Bronchial epithelial cell (primary cell): Measurements from ENCODE around the gene NDUFA3. TPM values are rescaled to one million over a fixed set of nuclear protein-coding genes. Genes with fewer than 3 reads are reported as not detected.
"Not testable (repeated sequence)": the region's sequence is repeated elsewhere in the genome, so short reads cannot be mapped to it uniquely, and the experiment has no call there.

Experiments used
- DNase-seq: peaks from one replicate; pipeline ENCODE4 v3.0.0-alpha.2; 2010; ENCODE audit warnings: low read depth
- FAIRE-seq: peaks from 2 replicates; lab custom pipeline; 2011; peaks lifted over from hg19 to GRCh38; lab: Jason Lieb, UNC
- H3K27me3 ChIP-seq: 2 replicates; pipeline ENCODE4 v1.5.1; 2011; ENCODE audit warnings: low read length; ENCODE audit not compliant: control insufficient read depth, insufficient read depth
- H3K36me3 ChIP-seq: 2 replicates; pipeline ENCODE4 v1.5.1; 2011; ENCODE audit warnings: low read length; ENCODE audit not compliant: control insufficient read depth, insufficient read depth
- H3K4me3 ChIP-seq: 2 replicates; pipeline ENCODE4 v1.5.1; 2011; ENCODE audit warnings: mild to moderate bottlenecking, low read depth, low read length, control low read depth
- total RNA-seq: library from RNA; depleted of rRNA; stranded (reverse); fragments of >200 nt; gene quantifications from 2 replicates; pipeline ENCODE4 v1.2.1, GENCODE V29; 2014
- TF ChIP-seq, protein P1 (sequence below): IDR thresholded peaks from 2 replicates; pipeline ENCODE4 v1.5.1; 2011; ENCODE audit warnings: mild to moderate bottlenecking, moderate library complexity, low read length, control low read depth, inconsistent platforms; ENCODE audit not compliant: insufficient read depth, severe bottlenecking

Gene NDUFA3
- total RNA-seq, 1 donor from 2014 or later = 6.1 TPM

DNA sequence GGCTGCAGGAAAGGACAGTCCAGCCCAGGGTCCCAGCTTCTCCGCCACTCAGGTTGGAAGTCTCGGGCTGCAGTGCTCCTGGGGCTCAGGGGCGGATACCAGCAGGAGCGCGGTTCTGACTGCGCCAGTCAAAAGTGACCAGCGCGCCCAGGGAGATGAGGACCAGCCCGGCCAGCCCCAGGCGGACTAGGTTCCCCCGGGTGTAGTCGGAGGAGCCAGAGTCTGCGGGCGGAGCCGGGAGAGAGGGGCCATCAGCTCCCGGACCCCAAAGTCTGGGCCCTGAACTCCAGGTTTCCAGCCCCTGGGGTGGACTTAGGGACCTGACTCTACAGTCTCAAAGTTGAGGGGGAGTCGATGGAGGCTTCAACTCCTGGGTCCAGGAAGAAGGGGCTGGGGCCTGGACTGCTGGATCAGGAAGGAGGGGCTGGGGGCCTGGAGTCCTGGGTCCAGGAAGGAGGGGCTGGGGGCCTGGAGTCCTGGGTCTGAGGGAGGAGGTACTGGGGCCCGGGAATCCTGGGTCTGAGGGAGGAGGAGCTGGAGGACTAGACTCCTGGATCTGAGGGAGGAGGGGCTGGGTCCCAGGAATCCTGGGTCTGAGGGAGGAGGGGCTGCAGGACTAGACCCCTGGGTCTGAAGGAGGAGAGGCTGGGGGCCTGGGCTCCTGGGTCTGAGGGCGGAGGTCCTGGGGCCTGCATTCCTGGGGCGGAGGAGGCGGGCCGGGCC, 7.4 kb upstream of the NDUFA3 start:
- no peaks in the 10 kb centered on the region for H3K36me3 ChIP-seq
- DNase-seq (no peak), FAIRE-seq (no peak)
- TF ChIP-seq, protein P1, sequence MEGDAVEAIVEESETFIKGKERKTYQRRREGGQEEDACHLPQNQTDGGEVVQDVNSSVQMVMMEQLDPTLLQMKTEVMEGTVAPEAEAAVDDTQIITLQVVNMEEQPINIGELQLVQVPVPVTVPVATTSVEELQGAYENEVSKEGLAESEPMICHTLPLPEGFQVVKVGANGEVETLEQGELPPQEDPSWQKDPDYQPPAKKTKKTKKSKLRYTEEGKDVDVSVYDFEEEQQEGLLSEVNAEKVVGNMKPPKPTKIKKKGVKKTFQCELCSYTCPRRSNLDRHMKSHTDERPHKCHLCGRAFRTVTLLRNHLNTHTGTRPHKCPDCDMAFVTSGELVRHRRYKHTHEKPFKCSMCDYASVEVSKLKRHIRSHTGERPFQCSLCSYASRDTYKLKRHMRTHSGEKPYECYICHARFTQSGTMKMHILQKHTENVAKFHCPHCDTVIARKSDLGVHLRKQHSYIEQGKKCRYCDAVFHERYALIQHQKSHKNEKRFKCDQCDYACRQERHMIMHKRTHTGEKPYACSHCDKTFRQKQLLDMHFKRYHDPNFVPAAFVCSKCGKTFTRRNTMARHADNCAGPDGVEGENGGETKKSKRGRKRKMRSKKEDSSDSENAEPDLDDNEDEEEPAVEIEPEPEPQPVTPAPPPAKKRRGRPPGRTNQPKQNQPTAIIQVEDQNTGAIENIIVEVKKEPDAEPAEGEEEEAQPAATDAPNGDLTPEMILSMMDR = no peak
- no peaks in the 10 kb centered on the region for H3K27me3 ChIP-seq
- peak overlapping the region; percentile 31 for H3K4me3 ChIP-seq

DNA sequence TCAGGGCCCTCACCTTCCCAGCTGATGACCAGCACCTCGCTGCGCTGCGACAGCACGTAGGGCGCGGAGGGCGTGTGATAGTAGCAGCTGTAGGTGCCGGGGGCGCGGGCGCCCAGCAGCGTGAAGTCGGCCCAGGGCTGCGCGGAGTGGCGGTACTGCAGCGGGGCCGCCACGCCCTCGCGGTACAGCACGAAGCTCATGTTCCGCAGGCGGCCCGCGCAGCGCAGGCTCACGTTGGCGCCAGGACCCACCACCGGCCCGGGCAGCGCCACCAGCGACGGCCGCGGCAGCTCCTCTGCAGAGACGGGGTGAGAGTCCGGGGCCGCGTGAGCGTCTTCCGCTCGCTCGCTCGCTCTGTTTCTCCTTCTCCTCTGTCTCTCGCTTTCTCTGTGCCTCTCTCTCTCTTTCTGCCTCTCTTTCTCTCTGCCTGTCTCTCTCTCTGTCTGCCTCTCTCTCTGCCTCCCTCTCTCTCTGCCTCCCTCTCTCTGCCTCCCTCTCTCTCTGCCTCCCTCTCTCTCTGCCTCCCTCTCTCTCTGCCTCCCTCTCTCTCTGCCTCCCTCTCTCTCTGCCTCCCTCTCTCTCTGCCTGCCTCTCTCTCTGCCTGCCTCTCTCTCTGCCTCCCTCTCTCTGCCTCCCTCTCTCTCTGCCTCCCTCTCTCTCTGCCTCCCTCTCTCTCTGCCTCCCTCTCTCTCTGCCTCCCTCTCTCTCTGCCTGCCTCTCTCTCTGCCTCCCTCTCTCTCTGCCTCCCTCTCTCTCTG, 6.6 kb upstream of the NDUFA3 start:
- H3K36me3 ChIP-seq, H3K27me3 ChIP-seq, FAIRE-seq: not testable (repeated sequence)
- peak overlapping the region; percentile 31 for H3K4me3 ChIP-seq
- peak; percentile 9 for DNase-seq

DNA sequence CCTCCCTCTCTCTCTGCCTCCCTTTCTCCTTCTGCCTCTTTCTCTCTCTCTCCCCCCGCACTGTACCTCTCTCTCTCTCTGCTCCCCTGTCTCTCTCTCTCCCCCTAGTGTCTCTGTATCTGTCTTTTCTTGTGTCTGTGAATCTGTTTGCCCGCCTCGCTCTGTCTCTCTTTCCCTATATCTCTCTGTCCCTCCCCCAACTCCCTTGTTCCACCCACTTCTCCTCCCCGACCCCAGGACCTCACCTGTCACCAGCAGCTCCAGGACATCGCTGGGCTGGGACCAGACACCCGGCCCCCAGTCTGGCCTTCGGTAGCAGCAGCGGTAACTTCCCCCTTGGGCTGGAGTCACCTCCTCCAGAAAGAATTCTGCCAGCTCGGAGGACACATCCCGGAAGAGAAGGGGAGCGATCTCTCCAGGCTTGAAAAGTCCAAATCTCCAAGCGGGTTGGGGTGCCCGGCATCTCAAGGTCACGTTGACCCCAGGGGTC, 6.0 kb upstream of the NDUFA3 start:
- H3K27me3 ChIP-seq = no peaks in the 10 kb centered on the region
- no peaks in the 10 kb centered on the region for H3K36me3 ChIP-seq
- peak overlapping the region; percentile 10 for H3K4me3 ChIP-seq
- peak; percentile 20 for DNase-seq
- TF ChIP-seq, protein P1 = peak; percentile 21
- FAIRE-seq = no peak

DNA sequence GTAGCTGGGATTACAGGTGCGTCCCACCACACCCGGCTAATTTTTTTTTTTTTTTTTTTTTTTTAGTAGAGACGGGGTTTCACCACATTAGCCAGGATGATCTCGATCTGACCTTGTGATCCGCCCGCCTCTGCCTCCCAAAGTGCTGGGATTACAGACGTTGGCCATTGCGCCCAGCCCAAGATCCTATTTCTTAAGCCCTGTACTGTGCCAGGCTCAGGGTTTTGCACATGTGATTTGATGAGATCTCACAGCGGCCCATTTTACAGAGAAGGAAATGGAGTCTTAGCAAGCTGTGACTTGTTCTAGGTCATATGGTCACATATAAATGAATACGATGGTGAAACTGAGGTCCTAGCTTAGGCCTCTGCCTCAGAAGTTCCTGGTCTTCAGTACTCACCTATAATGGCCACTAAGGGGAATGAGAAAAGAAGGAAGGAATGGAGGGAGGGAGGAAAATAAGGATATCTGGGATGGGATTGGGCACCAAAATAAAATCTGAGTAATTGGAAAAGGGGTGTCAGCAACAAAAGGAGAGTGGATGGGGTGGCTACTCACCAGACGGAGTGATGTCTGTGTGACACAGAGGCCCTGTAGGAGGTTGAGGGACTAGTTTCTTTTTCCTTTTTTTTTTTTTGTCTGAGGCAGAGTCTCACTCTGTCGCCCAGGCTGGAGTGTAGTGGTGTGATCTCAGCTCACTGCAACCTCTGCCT, 3.3 kb upstream of the NDUFA3 start:
- no peaks in the 10 kb centered on the region for H3K27me3 ChIP-seq
- DNase-seq = no peak
- TF ChIP-seq, protein P1 = no peak
- H3K4me3 ChIP-seq = no peak overlapping the region
- no peaks in the 10 kb centered on the region for H3K36me3 ChIP-seq
- FAIRE-seq = no peak

DNA sequence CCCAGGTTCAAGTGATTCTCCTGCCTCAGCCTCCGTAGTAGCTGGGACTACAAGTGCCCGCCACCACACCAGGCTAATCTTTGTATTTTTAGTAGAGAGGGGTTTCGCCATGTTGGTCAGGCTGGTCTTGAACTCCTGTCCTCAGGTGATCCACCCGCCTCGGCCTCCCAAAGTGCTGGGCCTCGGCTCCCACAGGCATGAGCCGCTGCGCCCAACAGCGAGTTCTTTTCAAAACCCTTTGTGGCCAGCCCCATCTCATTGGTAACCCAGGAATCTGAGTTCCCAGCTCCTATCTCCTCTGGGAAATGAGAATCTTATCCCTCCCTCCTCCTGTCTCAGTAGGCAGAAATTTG, 2.8 kb upstream of the NDUFA3 start:
- FAIRE-seq, H3K36me3 ChIP-seq, H3K4me3 ChIP-seq, DNase-seq, H3K27me3 ChIP-seq: not testable (repeated sequence)

DNA sequence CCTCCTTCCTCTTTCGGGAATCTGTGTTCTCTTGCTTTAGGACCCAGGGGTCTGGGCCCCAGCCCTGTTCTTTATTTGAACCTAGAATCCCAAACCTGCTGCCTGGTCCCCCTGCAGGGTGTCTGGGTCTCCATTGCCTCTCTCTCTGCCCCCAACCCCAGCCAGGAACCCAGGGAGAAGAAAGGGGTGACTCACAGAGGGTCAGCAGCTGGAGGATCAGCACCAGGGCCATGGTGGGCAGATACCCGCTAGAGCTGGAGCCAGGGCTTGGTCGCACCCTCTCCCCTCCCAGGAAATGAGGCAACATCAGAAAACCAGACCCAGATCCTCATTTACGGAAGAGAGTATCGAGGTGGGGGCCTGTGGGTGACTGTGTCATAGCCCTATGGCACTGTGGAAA, 2.1 kb upstream of the NDUFA3 start, which contains the start of gene OSCAR:
Gene OSCAR (minus strand): TSS at position 243 of the 400 bp plus-strand sequence. CDS start 11 bp downstream, at position 232.
- FAIRE-seq = no peak
- peaks cover 1% of the 10 kb centered on the region for H3K36me3 ChIP-seq
- TF ChIP-seq, protein P1 = no peak

More for the DNA sequence above, 2.1 kb upstream of the NDUFA3 start, which contains the start of gene OSCAR:
- no peaks in the 10 kb centered on the region for H3K27me3 ChIP-seq
- no peak within 1 kb of the TSS for H3K4me3 ChIP-seq
- no peak for DNase-seq
